Panc1 (cell line): ENCODE data around the gene GALNT9. TPM values are rescaled to one million over a fixed set of nuclear protein-coding genes. Genes with fewer than 3 reads are reported as not detected.

ENCODE experiments used
- ATAC-seq: fragments of 200-7000 bp; cut with Tn5 transposase; 2 replicates; pipeline ENCODE4 v1.9.1; 2020; ENCODE audit warnings: mild to moderate bottlenecking, moderate library complexity
- BruUV-seq: library from RNA; stranded (reverse); fragments of 400-500 nt; replicated peaks from 2 replicates; lab custom pipeline; 2021; lab: Mats Ljungman, UMichigan
- CTCF ChIA-PET: fragments of 300-600 bp; sonication (Branson Sonifier 250); formaldehyde crosslinking; loops from one replicate; lab custom pipeline; 2022; ENCODE audit warnings: antibody characterized with exemption; lab: Charles Lee
- POLR2A ChIA-PET: fragments of 300-600 bp; sonication (Branson Sonifier 250); formaldehyde crosslinking; loops from one replicate; lab custom pipeline; 2022; ENCODE audit warnings: antibody characterized with exemption; lab: Charles Lee
- DNase-seq: peaks from one replicate; pipeline ENCODE4 v3.0.0-alpha.2; 2010; ENCODE audit warnings: low read depth, low spot score
- H3K27ac ChIP-seq: 2 replicates; pipeline ENCODE4 v1.5.1; 2011; ENCODE audit warnings: mild to moderate bottlenecking, low read length, inconsistent platforms
- H3K27me3 ChIP-seq: fragments of 200-500 bp; sonication (Bioruptor generic); 2 replicates; pipeline ENCODE4 v1.6.0; 2014; ENCODE audit warnings: low read length, inconsistent platforms; ENCODE audit not compliant: control insufficient read depth, insufficient read depth
- H3K36me3 ChIP-seq: fragments of 200-500 bp; sonication (Bioruptor generic); 2 replicates; pipeline ENCODE4 v1.5.1; 2014; ENCODE audit warnings: inconsistent platforms, mild to moderate bottlenecking, low read length, moderate library complexity; ENCODE audit not compliant: control insufficient read depth, insufficient read depth
- H3K4me1 ChIP-seq: 2 replicates; pipeline ENCODE4 v1.5.1; 2011; ENCODE audit warnings: inconsistent platforms, mild to moderate bottlenecking, low read length, moderate library complexity; ENCODE audit not compliant: control insufficient read depth, insufficient read depth
- H3K4me3 ChIP-seq, 2 experiments: 2 replicates each; pipeline ENCODE4 v1.5.1; 2011 to 2012; ENCODE audit warnings: low read depth in 2 of 2, low read length in 2 of 2, mild to moderate bottlenecking in 2 of 2, inconsistent platforms in 1 of 2, moderate library complexity in 1 of 2
- H3K9me3 ChIP-seq: fragments of 200-500 bp; sonication (Bioruptor generic); 2 replicates; pipeline ENCODE4 v1.5.1; 2014; ENCODE audit warnings: low read depth, mild to moderate bottlenecking, inconsistent platforms, low read length, moderate library complexity; ENCODE audit not compliant: control insufficient read depth, insufficient read depth
- CTCF ChIP-seq: fragments of 450-650 bp; IDR thresholded peaks from 2 replicates; pipeline ENCODE4 v1.5.1; 2017; ENCODE audit warnings: mild to moderate bottlenecking
- POLR2AphosphoS5 ChIP-seq: IDR thresholded peaks from 2 replicates; pipeline ENCODE4 v1.6.1; 2012; ENCODE audit warnings: mild to moderate bottlenecking, low read depth, low read length, moderate library complexity
- REST ChIP-seq, 2 experiments: IDR thresholded peaks; 2 replicates each; pipeline ENCODE4 v1.6.1; 2011 to 2012; ENCODE audit warnings: low read depth in 2 of 2, control low read depth in 1 of 2, low read length in 1 of 2, mild to moderate bottlenecking in 1 of 2, moderate library complexity in 1 of 2; ENCODE audit not compliant: insufficient read depth in 1 of 2
- SIN3A ChIP-seq: IDR thresholded peaks from 2 replicates; pipeline ENCODE4 v1.6.1; 2012; ENCODE audit warnings: low read depth, mild to moderate bottlenecking, low read length, moderate library complexity, borderline replicate concordance; ENCODE audit not compliant: insufficient read depth
- TCF7L2 ChIP-seq: IDR thresholded peaks from 2 replicates; pipeline ENCODE4 v1.6.1; 2011; ENCODE audit warnings: mild to moderate bottlenecking, low read depth, low read length, inconsistent platforms
- in situ Hi-C: cut with HindIII; loops from 2 replicates; pipeline ENCODE4 v1.10.0; 2016; ENCODE audit warnings: low sequenced_read_pairs, low pct_unique_long_range_greater_than_20kb
- intact Hi-C: fragments of 100-400 bp; cut with micrococcal nuclease; formaldehyde crosslinking; loops from one replicate; pipeline ENCODE4 v1.10.0; 2022; ENCODE audit not compliant: unreplicated experiment
- total RNA-seq: library from RNA; stranded (reverse); gene quantifications from one replicate; pipeline ENCODE4 v1.2.1, GENCODE V29; 2021; ENCODE audit not compliant: unreplicated experiment

GALNT9 gene
- total RNA-seq, 1 experiment from 2014 or later, result 0.33 TPM

GRCh38 chr12:132237772-132238487, 91.5 kb downstream of the GALNT9 start:
- Histone ChIP-seq H3K27ac (no peak overlapping the region), H3K9me3 (no peaks in the 10 kb centered on the region), H3K4me3 (no peak overlapping the region), H3K4me1 (no peaks in the 10 kb centered on the region), H3K27me3 (no peaks in the 10 kb centered on the region; the same call in 1 of the 2 replicates), H3K36me3 (no peaks in the 10 kb centered on the region)
- no peak for ATAC-seq
- BruUV-seq, result no TSS peak
- TF ChIP-seq SIN3A (no peak), POLR2AphosphoS5 (no peak), CTCF (no peak), TCF7L2 (no peak), REST (IDR thresholded peaks at IDR 0.05; ENCODE audit: insufficient read depth in 1 of 2, low read depth in 2 of 2, low read length in 1 of 2) (no peak)
- ChIA-PET CTCF (no interaction called here), POLR2A (no interaction called here)
- intact Hi-C loops, result no loop called here
- DNase-seq, result no peak
- in situ Hi-C loops, result no loop called here

- no TSS peak for BruUV-seq
- Histone ChIP-seq H3K36me3 (no peaks in the 10 kb centered on the region), H3K27ac (no peak overlapping the region), H3K4me3 (no peak overlapping the region), H3K27me3 (no peaks in the 10 kb centered on the region; the same call in 1 of the 2 replicates), H3K4me1 (no peaks in the 10 kb centered on the region), H3K9me3 (no peaks in the 10 kb centered on the region)
- ATAC-seq (peak; percentile 70), DNase-seq (no peak)
- in situ Hi-C loops (no loop called here), intact Hi-C loops (no loop called here)
- CTCF ChIA-PET, result no interaction called here
- no peak for TF ChIP-seq TCF7L2
- no peak for TF ChIP-seq CTCF
- no peak for TF ChIP-seq SIN3A
- no peak for TF ChIP-seq REST (IDR thresholded peaks at IDR 0.05; ENCODE audit: insufficient read depth in 1 of 2, low read depth in 2 of 2, low read length in 1 of 2)
- no peak for TF ChIP-seq POLR2AphosphoS5
- POLR2A ChIA-PET, result no interaction called here
Observed at GRCh38 chr12:132236930-132237771, 92.2 kb downstream of the GALNT9 start.
